Hepatocyte (in vitro differentiated cells): ENCODE measurements around the gene GALNT1.

Source experiments
- CTCF ChIP-seq: fragments of 200-600 bp; sonication (generic); IDR thresholded peaks from 2 replicates; pipeline ENCODE4 v1.5.1; 2016; ENCODE audit warnings: antibody characterized with exemption, mild to moderate bottlenecking; ENCODE audit not compliant: poor library complexity
- EZH2phosphoT487 ChIP-seq: fragments of 200-600 bp; sonication (generic); IDR thresholded peaks from one replicate; pipeline ENCODE4 v1.6.1; 2018; ENCODE audit warnings: antibody characterized with exemption, mild to moderate bottlenecking, low read depth, moderate library complexity; ENCODE audit not compliant: unreplicated experiment, severe bottlenecking

GRCh38 chr18:35754464-35754863, 172.9 kb downstream of the GALNT1 start:
- TF ChIP-seq CTCF, result no peak
- TF ChIP-seq EZH2phosphoT487, result no peak
